K562 (cell line): Measurements from ENCODE around the gene CYB5D1. TPM values are rescaled to one million over a fixed set of nuclear protein-coding genes. Genes with fewer than 3 reads are reported as not detected.

Experiments used
- CBX8 ChIP-seq: fragments of 200-600 bp; sonication (generic); IDR thresholded peaks from 2 replicates; pipeline ENCODE4 v1.6.1; 2012; ENCODE audit warnings: borderline replicate concordance, mixed run types, low read depth, mild to moderate bottlenecking, moderate library complexity, mixed read lengths, low read length, control low read depth, inconsistent platforms; ENCODE audit not compliant: poor library complexity, severe bottlenecking; ENCODE audit errors: extremely low read depth
- DACH1 ChIP-seq: fragments of 450-650 bp; IDR thresholded peaks from 2 replicates; pipeline ENCODE4 v1.6.1; 2018; ENCODE audit not compliant: partially characterized antibody
- HINFP ChIP-seq: fragments of 450-650 bp; conservative IDR thresholded peaks from 2 replicates; pipeline ENCODE4 v1.6.1; 2016; ENCODE audit warnings: missing genetic modification characterization, low read depth, mild to moderate bottlenecking, control low read depth, missing compliant biosample characterization
- HNRNPUL1 ChIP-seq: fragments of 200-400 bp; formaldehyde crosslinking; IDR thresholded peaks from 2 replicates; pipeline ENCODE4 v1.6.1; 2017; ENCODE audit warnings: low read length
- SFPQ ChIP-seq: fragments of 200-400 bp; formaldehyde crosslinking; IDR thresholded peaks from 2 replicates; pipeline ENCODE4 v1.6.1; 2017; ENCODE audit warnings: mild to moderate bottlenecking, low read depth, low read length, moderate library complexity
- SRF ChIP-seq, 2 experiments: fragments of 250-450, 450-650 bp in 1 of 2; sonication (Bioruptor Pico) in 1 of 2; sonication (generic) in 1 of 2; formaldehyde crosslinking; IDR thresholded peaks; 2 replicates each; pipeline versions ENCODE4 v1.5.0 to v1.5.1; 2020 to 2022; ENCODE audit warnings: mild to moderate bottlenecking in 1 of 2, missing genetic modification reagents in 1 of 2
- USF1 ChIP-seq: sonication (generic); formaldehyde crosslinking; IDR thresholded peaks from 2 replicates; pipeline ENCODE4 v1.9.0; 2022; ENCODE audit warnings: mild to moderate bottlenecking, missing genetic modification reagents
- ZFP30 ChIP-seq: fragments of 250-450 bp; sonication (Bioruptor Pico); IDR thresholded peaks from 2 replicates; pipeline ENCODE4 v1.8.0; 2022; ENCODE audit warnings: moderate library complexity, mild to moderate bottlenecking, inconsistent platforms, borderline replicate concordance
- ZNF274 ChIP-seq: IDR thresholded peaks from 2 replicates; pipeline ENCODE4 v1.6.1; 2011; ENCODE audit warnings: low read depth, mild to moderate bottlenecking, low read length, moderate library complexity, borderline replicate concordance
- ZNF407 ChIP-seq: fragments of 450-650 bp; IDR thresholded peaks from 2 replicates; pipeline ENCODE4 v1.6.1; 2016; ENCODE audit warnings: low read depth
- polyA plus RNA-seq, 8 experiments: library from polyadenylated mRNA; depleted of rRNA in 4 of 8; stranded (reverse) in 5 of 8; unstranded in 3 of 8; fragments of >200 nt; fragmentation: Nextera tagmentation in 2 of 8; fragmentation: Illumina TruSeq in 1 of 8; extraction: Ambion mirVana in 2 of 8; extraction: Trizol in 1 of 8; gene quantifications; 2 replicates each; pipeline versions ENCODE4 v1.2.1 to v1.2.3, GENCODE V29; 2011 to 2014; ENCODE audit warnings: inconsistent platforms in 1 of 8, missing spikeins in 1 of 8
- total RNA-seq, 7 experiments: library from RNA; depleted of rRNA in 6 of 7; stranded (reverse); fragments of >200 nt in 6 of 7; fragmentation: Illumina TruSeq in 2 of 7; extraction: Trizol in 2 of 7; gene quantifications; 2 replicates each; pipeline versions ENCODE4 v1.2.1 to v1.2.3, GENCODE V29; 2011 to 2021; ENCODE audit warnings: low replicate concordance in 1 of 7

CYB5D1 gene
- total and polyA plus RNA-seq, 9 of the 15 experiments (the other 6 are each of a cell fraction or from before 2014, with no cell fraction given): 2.4 to 7.9 (median 5.7) TPM

- TF ChIP-seq HINFP (tag) (no peak), SRF (CRISPR knock-in tag; IDR thresholded peaks at IDR 0.05) (peak in 1 of 2 experiments; percentile 81; a peak in 1 of 4 replicates), ZNF274 (no peak), DACH1 (no peak), ZNF407 (peak; percentile 60; the same call in 1 of the 2 replicates), SFPQ (no peak), CBX8 (no peak), ZFP30 (CRISPR knock-in tag) (no peak), USF1 (CRISPR knock-in tag) (no peak), HNRNPUL1 (no peak)
These were observed 19.4 kb upstream of the CYB5D1 start (continued) for GRCh38 chr17:7838090-7839075.
